HG03039 (cell line): ENCODE measurements around the gene AMOTL1.
"Not testable (repeated sequence)": the region's sequence is repeated elsewhere in the genome, so short reads cannot be mapped to it uniquely, and the experiment has no call there.

Experiments used
- ATAC-seq: cut with Tn5 transposase; IDR thresholded peaks from one replicate; pipeline ENCODE4 v1.9.1; 2021; ENCODE audit warnings: mild to moderate bottlenecking, moderate library complexity; ENCODE audit not compliant: unreplicated experiment

The AMOTL1 gene

DNA sequence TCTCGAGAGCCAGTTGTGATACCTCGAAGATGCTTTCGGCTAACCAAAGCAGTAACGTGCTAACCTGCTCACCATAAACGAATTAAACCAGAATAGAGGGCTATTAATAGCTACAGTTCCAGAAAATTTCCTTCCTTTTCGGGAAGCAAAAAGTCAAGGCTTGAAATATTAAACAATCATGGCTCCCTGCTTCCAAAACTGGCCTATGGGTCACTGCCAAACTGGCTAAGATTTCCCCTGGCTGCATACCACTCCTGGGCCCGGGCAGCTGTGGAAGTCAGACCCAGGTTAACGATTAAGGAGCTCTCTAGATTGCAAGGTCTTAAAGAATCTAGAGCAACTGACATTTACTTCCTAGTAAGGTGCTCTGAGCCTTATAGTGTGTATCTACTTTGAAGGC is 1.7 kb downstream of the AMOTL1 start:
- no peak for ATAC-seq

DNA sequence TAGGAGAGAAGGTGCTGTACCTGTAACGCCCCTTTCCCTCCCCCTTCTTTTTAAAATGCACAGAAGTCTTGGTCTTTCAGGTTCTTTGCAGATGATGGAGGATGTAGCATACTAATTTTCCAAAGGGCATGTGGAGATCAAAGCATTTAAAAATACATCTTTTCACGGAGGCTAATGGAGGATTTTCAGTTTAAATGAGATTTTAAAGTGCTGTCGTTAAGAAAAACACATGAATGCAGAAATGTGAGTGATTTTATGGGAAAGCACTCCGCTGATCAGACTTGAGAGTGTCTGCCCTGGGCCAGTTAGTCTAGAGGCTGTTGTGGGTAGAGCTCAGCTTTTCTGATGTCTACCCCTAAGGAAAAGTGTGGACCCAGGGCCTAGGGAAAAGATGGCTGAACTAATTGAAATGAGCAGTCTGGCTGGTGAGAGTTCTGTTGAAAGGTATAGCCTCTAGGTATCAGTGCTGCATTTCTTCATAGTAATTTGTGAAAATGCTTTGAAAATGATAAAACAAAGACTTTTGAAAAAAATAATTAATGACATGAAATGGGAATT is 2.5 kb downstream of the AMOTL1 start:
- ATAC-seq: no peak

DNA sequence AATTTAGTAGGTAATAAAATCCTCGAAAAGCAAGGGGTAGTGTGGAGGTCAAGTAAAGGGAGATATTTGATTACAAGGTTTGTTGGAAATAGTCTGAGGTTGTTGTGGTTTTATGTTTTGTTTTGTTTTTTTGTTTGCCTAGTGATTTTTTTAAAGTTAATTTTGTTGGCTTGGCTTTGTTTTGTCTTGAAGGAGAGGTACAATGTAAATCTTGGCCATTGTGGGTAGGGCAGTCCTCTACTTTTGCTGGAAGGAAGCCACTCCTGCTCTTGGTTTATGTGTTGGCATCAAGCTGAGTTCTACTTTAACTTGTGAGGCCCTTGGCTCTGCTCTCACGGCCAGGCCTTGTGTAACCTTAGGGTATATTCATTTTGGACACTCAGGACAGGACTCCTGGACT is 3.2 kb downstream of the AMOTL1 start:
- no peak for ATAC-seq

DNA sequence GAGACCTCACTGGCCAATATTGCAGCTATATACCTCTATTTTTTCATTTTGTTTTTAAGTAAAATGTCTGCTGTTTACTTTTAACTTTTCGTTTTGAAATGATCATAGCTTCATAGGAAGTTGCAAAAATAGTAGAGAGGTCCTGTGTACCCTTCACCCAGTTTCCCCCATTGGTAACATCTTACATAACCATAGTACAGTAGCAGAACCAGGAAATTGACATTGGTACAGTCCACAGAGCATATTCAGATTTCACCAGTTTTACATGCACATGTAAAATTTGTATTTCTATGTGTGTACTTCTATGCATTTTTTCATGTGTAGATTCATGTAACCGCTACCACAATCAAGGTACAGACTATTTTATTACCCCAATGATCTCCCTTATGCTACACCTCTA is 3.8 kb downstream of the AMOTL1 start:
- ATAC-seq: no peak

DNA sequence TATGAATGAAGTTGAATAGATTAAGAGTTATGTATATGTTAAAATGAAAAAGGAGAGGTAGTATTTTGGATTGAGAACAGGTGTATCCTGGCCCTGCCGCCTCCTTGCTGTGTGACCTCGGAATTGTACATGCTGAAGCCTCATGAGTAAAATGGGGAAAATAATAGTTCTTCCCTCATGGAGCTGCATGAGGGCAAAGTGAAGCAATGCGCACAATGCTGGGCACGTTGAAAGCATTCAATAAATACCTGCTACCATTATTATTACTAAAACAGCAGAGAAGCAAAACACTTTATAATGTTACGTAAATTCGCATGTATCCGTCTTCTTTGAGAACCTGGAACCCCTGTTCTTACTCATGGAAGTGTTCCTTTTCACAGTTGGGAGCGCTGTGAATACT is 5.7 kb downstream of the AMOTL1 start:
- ATAC-seq: no peak

DNA sequence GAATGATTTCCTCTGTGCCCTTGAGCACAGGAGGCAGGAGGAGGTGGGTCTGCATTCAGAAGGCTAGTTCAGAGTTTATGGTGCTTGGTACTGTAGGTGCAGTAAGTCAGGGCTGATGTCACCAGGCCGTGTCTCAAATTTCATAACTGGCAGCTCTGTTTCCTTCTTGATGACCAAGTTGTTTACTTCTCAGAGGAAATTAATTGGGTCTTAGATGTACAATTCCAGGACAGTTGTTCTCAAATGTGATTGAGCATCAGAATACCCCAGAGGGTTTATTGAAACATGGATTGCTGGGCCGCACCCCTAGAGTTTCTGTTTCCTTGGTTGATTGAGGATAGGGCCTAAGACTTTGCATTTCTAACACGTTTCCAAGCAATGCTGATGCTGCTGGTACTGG is 6.2 kb downstream of the AMOTL1 start:
- no peak for ATAC-seq

DNA sequence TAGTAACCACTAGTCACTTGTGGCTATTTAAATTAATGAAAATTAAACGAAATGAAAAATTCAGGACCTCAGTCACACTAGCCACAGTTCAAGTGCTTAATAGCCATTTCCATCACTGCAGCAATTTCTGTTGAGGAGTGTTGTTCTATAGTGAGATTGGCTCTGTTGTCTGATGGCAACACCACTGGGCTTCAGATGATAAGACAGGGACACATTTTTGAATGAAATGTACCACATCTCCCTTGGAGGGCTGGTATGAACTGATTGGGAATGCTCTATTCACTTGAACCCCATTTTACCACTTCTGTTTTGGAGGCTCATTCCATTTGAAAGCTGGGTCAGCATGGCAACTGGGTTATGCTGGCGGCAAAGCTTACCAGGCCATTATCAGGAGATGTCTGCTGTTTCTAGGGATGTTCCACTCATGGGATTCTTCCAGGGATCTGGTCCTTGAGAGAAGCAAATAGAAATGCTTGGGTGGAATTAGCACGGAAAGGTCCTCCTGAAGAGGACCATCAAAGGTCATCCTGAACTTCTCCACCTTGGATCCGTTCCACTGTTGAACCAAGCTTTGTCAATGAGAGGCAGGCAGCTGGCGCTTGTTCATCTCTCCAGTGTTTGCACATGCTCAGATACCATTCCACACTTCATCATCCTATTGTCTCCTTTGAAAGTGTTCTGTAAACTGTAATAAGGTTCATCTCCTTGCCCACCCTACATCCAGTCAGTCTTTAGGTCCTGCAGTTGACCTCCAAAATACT is 7.6 kb downstream of the AMOTL1 start:
- ATAC-seq: no peak

DNA sequence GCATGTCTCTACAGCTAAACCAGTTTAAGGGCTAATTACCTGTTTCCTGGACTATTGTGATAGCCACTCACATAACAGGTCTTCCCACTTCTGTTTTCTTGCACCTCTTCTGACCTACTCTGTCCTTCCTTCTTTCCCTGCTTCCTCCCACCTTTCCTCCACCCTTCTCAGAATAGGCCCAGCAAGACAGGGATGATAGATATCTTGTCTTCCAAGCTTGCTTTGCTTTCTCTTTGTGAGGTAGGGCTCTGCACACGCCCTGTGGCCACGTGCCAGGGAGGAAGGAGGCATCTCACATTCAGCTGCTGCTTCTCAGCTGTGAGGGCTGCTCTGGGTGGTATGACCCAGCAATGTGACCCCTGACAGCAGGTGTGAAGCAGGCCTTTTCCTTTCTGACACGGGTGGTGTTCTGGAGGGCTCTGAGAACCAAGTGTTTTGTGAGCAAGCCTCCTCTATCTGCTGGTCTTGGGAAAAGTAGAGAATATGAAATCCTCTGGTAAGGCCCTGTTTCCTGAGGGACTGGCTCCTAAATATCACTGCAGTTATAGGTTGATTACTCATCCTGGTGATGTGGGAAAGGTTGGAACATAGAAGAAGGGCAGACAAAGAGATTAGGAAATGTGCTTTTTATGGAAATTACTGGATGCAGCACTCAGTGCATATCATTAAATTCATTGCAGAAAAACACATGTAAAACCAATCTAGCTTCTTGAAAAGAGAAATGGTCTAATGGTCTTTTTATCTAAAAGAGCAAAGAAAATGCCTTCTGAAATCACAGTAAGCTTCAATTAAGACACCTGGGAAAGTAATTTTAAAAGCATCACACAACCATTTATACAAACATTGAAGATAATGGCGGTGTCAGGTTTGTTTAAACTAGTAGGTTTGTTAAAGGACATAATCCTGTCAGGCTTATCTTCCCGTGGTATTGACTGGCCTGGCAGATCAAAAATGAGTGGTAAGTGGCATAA is 8.5 kb downstream of the AMOTL1 start:
- ATAC-seq: no peak

DNA sequence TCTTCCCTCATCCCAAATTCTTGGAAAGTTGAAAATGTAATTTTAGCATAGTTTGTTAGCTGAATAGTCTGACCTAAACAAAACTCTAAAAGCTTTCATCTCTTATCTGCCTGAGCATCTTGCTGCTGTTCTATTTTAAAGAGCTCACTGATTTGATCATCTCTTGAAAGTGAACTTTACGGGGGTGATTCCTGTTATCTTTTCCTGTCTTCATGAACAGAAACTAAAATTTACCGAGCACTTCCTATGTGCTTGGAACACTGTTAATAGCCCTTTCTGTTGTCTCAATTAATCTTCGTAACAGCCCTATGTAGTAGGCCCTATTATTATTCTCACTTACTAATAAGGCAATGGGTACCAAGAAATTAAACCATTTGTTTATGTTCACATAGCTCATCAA is 12.3 kb downstream of the AMOTL1 start:
- ATAC-seq: no peak

DNA sequence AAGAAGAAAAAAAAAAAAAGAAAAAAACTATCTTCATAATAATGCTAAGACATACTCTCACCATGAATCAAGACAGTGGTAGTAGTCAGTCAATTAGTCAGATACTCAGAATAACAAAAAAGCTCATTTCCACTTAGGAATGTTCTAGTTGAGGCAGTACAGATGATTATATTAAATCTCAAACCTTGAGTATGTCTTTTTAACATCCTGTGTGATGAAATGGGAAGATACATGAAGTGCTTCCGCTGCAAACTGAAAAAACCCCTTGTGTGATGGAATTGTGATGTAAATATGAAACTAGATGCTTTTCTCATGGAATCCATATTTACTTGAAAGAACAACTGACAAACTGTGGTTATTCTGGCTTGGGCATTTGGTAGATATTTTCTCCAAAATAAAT is 13.7 kb downstream of the AMOTL1 start:
- ATAC-seq: no peak

DNA sequence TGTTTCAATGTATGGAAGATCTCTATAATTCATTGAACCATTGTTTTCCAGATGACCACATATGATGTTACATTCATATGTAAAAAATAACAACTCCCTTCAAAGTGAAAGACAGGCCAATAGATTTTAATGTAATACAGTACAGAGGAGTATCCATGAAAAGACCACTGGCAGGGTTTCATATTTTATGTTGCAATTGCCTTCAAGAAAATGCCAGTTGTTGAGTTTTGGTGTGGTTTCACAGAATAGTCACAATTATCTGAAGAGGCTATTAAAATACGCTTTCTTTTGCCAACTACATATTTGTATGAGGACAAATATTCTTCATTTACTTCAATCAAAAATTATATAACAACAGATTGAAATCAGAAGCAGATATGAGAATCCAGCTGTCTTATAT is 14.3 kb downstream of the AMOTL1 start:
- no peak for ATAC-seq

DNA sequence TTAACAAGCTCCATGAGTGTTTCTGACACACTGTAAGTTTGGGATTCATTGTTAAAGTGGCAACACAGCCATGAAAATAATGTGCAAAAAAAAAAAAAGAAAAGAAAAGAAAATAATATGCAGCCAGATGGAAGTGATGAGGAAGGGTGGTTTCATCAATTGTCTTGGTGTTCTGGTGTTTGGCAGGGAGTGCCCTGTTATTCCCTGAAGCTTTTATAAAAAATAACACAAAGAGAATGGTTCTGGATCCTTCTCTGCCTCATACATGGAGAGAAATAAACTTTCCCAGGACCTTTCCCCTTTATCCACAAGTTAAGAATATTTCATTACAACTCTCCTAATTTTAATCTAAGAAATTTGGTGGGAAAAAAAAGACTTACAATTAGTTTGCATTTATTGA is 16.7 kb downstream of the AMOTL1 start:
- ATAC-seq: no peak

DNA sequence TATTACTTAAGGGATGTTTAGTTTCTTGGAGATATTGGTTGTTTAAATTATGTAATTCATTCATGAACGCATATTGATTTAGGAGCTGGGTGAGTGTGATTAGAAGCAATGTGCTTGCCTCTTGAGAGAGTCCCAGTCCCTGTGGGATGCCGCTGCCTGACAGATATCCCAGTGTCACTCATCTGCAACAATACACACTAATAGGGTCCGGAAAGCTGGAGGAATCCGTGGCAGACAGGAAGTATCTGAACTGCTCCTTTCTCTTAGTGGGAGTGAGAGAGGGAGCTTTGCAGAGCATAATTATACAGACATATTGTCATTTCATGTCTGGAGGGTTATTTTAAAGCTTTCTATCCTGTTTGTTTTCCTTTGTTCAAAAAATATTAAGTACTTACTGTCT is 17.4 kb downstream of the AMOTL1 start:
- no peak for ATAC-seq

DNA sequence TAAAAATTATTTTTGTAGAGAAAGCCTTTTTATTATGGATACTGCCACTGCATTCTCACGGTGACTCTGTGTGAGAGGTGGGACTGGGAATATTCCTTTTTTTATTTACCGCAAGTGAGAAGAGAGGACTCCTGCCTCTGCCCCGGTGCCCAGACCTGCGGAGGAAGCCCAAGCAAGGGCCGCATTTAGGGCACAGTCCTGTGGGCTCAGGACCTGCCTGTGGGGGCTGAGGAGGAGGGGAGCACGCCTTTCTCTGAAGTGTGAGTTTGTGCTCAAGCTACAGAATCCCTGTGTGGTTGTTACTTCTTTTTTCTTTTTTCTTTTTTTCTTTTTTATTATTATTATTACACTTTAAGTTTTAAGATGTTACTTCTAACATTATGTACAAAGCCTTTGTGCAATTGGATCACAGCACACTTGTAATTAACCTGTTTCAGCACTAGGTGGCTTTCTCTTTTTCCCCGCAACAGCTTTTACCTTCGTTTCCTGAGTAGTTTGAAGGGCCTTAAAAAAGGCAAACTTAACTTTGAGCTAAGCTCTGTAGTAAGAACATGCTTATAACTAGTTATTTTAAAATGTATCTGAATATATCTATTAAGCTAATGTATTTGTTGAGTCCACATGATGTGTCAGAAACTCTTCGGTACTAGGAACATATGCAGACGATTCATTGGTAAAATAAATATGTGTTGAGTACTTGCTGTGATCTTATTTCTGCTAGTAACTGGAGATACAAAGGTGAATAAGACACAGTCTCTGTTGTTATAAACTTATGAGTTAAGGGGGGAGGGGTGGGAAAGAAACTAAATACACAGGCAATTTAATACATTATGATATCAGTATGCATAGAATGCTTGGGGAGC is 18.3 kb downstream of the AMOTL1 start:
- no peak for ATAC-seq

DNA sequence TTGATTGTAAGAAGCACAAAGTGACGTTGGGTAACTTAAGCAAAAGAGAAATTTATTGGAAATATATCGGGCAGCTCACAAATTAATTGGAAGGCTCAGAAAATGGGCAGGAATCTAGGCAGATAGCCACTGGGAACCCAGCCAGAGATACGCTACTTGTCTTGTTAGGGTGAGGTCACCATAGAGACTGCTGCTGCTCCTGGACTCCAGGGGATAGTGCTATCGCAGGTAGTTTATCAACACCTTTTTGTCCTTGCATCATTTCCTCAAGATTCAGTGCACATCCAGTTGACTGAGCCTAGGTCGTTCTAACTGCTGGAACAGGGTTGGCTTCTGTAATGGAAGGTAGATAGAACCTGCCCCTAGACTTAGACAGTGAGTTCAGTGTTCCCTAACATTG is 19.6 kb downstream of the AMOTL1 start:
- ATAC-seq: no peak

DNA sequence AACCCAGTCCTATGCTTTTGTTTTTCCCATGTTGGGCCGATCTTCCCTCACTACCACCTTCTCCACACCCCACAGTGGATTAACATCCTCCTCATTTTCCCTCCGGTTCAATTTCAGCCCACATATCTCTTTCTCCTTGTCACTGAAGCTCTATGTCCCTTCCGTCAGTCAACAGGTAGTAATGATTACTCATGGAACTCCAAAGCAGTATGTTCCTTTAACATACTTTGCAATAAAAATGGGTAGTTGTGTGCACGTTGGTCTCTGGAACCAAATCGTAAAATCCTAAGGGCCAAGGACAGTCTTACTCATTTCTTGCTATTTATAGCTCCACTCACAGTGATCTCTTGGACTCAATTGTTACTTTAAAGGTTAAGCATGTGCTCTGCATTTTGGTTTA is 20.2 kb downstream of the AMOTL1 start:
- no peak for ATAC-seq

DNA sequence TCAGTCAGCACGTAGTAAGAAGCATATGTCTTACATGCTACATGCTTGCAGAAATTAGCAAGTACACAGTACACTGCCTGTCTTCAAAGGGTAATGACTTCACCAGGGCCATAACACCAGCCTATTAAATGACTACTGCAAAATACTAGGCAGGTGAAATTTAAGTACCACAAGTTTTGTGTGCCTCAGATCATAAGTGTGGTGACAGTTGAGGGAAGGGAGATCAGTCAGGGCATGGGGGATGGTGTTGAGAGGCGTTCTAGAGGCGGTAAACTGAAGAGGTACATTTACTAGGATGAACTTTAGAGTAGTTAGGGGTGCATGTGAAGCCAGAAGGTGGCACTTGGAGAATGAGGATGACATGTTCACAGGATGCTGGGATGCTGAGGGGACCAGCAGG is 22.0 kb downstream of the AMOTL1 start:
- no peak for ATAC-seq

DNA sequence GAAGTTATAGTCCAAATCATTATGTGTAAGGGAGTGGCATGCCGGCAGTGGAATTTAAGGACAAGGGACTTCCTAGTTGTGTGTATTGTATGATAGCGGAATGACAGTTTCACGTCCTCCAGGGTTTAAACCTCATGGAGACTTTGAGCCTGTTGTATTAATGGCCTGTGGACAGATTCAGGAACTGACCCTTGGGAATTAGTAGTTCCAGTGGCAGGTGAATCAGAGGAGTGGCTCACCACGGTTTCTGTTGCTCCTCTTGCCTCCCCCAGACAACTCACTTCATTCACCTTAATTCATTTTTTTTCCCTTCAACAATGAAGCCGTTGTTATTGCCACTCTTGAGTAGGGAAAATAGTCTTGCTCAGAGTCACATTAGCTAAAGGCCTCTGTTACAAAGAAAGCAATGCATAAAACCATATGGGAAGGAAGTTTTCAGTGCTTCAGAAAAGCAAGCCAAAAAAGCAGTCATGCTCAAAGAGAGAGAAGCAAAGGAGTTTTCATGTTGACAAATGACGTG is 22.6 kb downstream of the AMOTL1 start:
- no peak for ATAC-seq

DNA sequence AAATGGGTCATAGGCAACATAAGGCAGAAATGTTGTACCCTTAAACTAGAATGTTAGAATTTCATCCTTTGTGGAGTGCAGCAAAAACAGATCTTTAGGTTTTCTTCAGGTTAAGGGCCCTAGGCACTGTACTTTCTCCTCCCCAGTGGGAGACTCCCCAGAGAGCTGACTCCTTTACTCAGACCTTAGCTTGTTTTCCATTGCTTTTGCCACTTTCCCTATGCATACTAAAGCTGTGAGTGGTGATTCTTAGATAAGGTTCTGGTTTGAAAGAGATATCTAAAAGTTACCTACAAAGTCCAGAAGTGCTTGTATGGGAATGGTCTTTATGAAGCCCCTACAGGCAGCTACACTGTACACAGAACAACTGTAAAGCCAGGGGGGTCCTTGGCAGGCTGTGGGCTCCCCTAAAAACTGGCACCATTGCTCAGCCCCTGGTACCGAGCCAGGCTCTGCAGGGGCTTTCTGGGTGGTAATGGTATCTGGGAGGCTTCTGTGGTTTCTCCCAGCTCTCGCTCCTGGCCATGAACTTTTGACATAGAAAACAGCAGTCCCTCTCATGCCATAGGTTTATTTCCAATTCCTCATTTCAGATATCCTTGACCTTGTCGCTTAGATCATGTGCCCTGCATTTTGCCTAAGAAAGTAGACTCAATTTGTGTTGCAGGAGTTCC is 23.2 kb downstream of the AMOTL1 start:
- ATAC-seq: no peak

DNA sequence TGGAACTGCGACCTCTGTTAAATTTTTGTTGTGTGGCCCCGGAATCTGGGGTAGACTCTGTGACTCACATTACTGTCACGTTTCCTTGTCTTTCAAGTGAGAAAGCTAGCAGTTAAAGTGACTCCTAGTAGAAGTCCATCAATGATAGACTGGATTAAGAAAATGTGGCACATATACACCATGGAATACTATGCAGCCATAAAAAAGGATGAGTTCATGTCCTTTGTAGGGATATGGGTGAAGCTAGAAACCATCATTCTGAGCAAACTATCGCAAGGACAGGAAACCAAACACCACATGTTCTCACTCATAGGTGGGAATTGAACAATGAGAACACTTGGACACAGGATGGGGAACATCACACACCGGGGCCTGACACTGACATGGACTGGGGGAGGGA is 23.8 kb downstream of the AMOTL1 start:
- not testable (repeated sequence) for ATAC-seq
